ENCODE results near the gene DNM2. TPM values are rescaled to one million over a fixed set of nuclear protein-coding genes. Genes with fewer than 3 reads are reported as not detected.

The DNM2 gene
- total and polyA plus RNA-seq, 5 donors from 2014 or later = 61.8 to 269 (median 63.1) TPM

GRCh38 chr19:10773969-10774368, 56.1 kb downstream of the DNM2 start:
- no peaks in the 10 kb centered on the region for H3K27me3 ChIP-seq (ENCODE audit: control insufficient read depth, insufficient read depth, low read length)
- H3K27ac ChIP-seq (ENCODE audit: insufficient read depth, low read length, poor library complexity, severe bottlenecking) = no peak overlapping the region
- no peak overlapping the region for H3K4me3 ChIP-seq (ENCODE audit: low read depth, low read length)
- DNase-seq (peak in 1 of 3 donors; percentile 69), ATAC-seq (ENCODE audit: low read depth in 2 of 2) (no peak)
- Mint-ChIP-seq H3K4me3 (no peak overlapping the region), H3K27me3 (no peaks in the 10 kb centered on the region), H3K27ac (no peak overlapping the region), H3K36me3 (peaks cover 28% of the 10 kb centered on the region), H3K9me3 (no peaks in the 10 kb centered on the region), H3K4me1 (peaks cover 0 to 17% (median 9%) of the 10 kb centered on the region in 4 donors)
- H3K36me3 ChIP-seq (ENCODE audit: control insufficient read depth, insufficient read depth, low read length) = peaks cover 54% of the 10 kb centered on the region
- H3K9me3 ChIP-seq (ENCODE audit: control insufficient read depth in 2 of 2, low read length in 2 of 2) = no peaks in the 10 kb centered on the region
- no peaks in the 10 kb centered on the region for H3K4me1 ChIP-seq (ENCODE audit: control insufficient read depth, insufficient read depth, low read length, poor library complexity, severe bottlenecking)

GRCh38 chr19:10774893-10775292, 57.0 kb downstream of the DNM2 start:
- ATAC-seq (ENCODE audit: low read depth in 2 of 2) = no peak
- Mint-ChIP-seq H3K27ac (peak overlapping the region in 1 of 3 donors; percentile 75), H3K27me3 (no peaks in the 10 kb centered on the region), H3K4me1 (peaks cover 0 to 17% (median 8%) of the 10 kb centered on the region in 4 donors), H3K36me3 (peaks cover 28% of the 10 kb centered on the region), H3K4me3 (no peak overlapping the region), H3K9me3 (no peaks in the 10 kb centered on the region)
- H3K4me3 ChIP-seq (ENCODE audit: low read depth, low read length) = no peak overlapping the region
- H3K27me3 ChIP-seq (ENCODE audit: control insufficient read depth, insufficient read depth, low read length) = no peaks in the 10 kb centered on the region
- H3K27ac ChIP-seq (ENCODE audit: insufficient read depth, low read length, poor library complexity, severe bottlenecking) = no peak overlapping the region
- DNase-seq = no peak
- peaks cover 56% of the 10 kb centered on the region for H3K36me3 ChIP-seq (ENCODE audit: control insufficient read depth, insufficient read depth, low read length)
- no peaks in the 10 kb centered on the region for H3K9me3 ChIP-seq (ENCODE audit: control insufficient read depth in 2 of 2, low read length in 2 of 2)
- H3K4me1 ChIP-seq (ENCODE audit: control insufficient read depth, insufficient read depth, low read length, poor library complexity, severe bottlenecking) = no peaks in the 10 kb centered on the region

GRCh38 chr19:10776900-10777650, 59.2 kb downstream of the DNM2 start:
- Histone ChIP-seq H3K4me1 (ENCODE audit: control insufficient read depth, insufficient read depth, low read length, poor library complexity, severe bottlenecking) (no peaks in the 10 kb centered on the region), H3K4me3 (ENCODE audit: low read depth, low read length) (no peak overlapping the region), H3K9me3 (ENCODE audit: control insufficient read depth in 2 of 2, low read length in 2 of 2) (no peaks in the 10 kb centered on the region), H3K27ac (ENCODE audit: insufficient read depth, low read length, poor library complexity, severe bottlenecking) (no peak overlapping the region), H3K27me3 (ENCODE audit: control insufficient read depth, insufficient read depth, low read length) (no peaks in the 10 kb centered on the region), H3K36me3 (ENCODE audit: control insufficient read depth, insufficient read depth, low read length) (peaks cover 75% of the 10 kb centered on the region)
- no peak for ATAC-seq (ENCODE audit: low read depth in 2 of 2)
- no peaks in the 10 kb centered on the region for H3K9me3 Mint-ChIP-seq
- peak in 1 of 3 donors; percentile 25 for DNase-seq
- H3K27ac Mint-ChIP-seq = peak overlapping the region in 2 of 3 donors; percentile 67 to 78
- no peak overlapping the region for H3K4me3 Mint-ChIP-seq
- peaks cover 0 to 10% (median 2%) of the 10 kb centered on the region in 4 donors for H3K4me1 Mint-ChIP-seq
- no peaks in the 10 kb centered on the region for H3K27me3 Mint-ChIP-seq
- H3K36me3 Mint-ChIP-seq = peaks cover 27% of the 10 kb centered on the region

- ATAC-seq (ENCODE audit: low read depth in 2 of 2) = no peak
- no peak overlapping the region for H3K4me3 ChIP-seq (ENCODE audit: low read depth, low read length)
- Mint-ChIP-seq H3K27ac (no peak overlapping the region), H3K9me3 (no peaks in the 10 kb centered on the region), H3K4me1 (peaks cover 0 to 5% (median under 1%) of the 10 kb centered on the region in 4 donors), H3K27me3 (no peaks in the 10 kb centered on the region), H3K36me3 (peaks cover 31% of the 10 kb centered on the region), H3K4me3 (no peak overlapping the region)
- H3K27ac ChIP-seq (ENCODE audit: insufficient read depth, low read length, poor library complexity, severe bottlenecking) = no peak overlapping the region
- peaks cover 77% of the 10 kb centered on the region for H3K36me3 ChIP-seq (ENCODE audit: control insufficient read depth, insufficient read depth, low read length)
- no peaks in the 10 kb centered on the region for H3K9me3 ChIP-seq (ENCODE audit: control insufficient read depth in 2 of 2, low read length in 2 of 2)
- no peaks in the 10 kb centered on the region for H3K4me1 ChIP-seq (ENCODE audit: control insufficient read depth, insufficient read depth, low read length, poor library complexity, severe bottlenecking)
- H3K27me3 ChIP-seq (ENCODE audit: control insufficient read depth, insufficient read depth, low read length) = no peaks in the 10 kb centered on the region
- no peak for DNase-seq
These were observed 62.5 kb downstream of the DNM2 start for GRCh38 chr19:10780368-10780767.

- Histone ChIP-seq H3K27ac (ENCODE audit: insufficient read depth, low read length, poor library complexity, severe bottlenecking) (no peak overlapping the region), H3K27me3 (ENCODE audit: control insufficient read depth, insufficient read depth, low read length) (no peaks in the 10 kb centered on the region), H3K9me3 (ENCODE audit: control insufficient read depth in 2 of 2, low read length in 2 of 2) (no peaks in the 10 kb centered on the region), H3K36me3 (ENCODE audit: control insufficient read depth, insufficient read depth, low read length) (peaks cover 72% of the 10 kb centered on the region), H3K4me1 (ENCODE audit: control insufficient read depth, insufficient read depth, low read length, poor library complexity, severe bottlenecking) (no peaks in the 10 kb centered on the region), H3K4me3 (ENCODE audit: low read depth, low read length) (no peak overlapping the region)
- Mint-ChIP-seq H3K9me3 (no peaks in the 10 kb centered on the region), H3K4me3 (no peak overlapping the region), H3K27me3 (no peaks in the 10 kb centered on the region), H3K27ac (no peak overlapping the region), H3K4me1 (peaks cover 0 to 2% (median 0%) of the 10 kb centered on the region in 4 donors), H3K36me3 (peaks cover 32% of the 10 kb centered on the region)
- DNase-seq (no peak), ATAC-seq (ENCODE audit: low read depth in 2 of 2) (no peak)
These were observed 64.9 kb downstream of the DNM2 start for GRCh38 chr19:10782795-10783194.

GRCh38 chr19:10784257-10784656, 66.4 kb downstream of the DNM2 start:
- Histone ChIP-seq H3K27ac (ENCODE audit: insufficient read depth, low read length, poor library complexity, severe bottlenecking) (no peak overlapping the region), H3K9me3 (ENCODE audit: control insufficient read depth in 2 of 2, low read length in 2 of 2) (no peaks in the 10 kb centered on the region), H3K4me1 (ENCODE audit: control insufficient read depth, insufficient read depth, low read length, poor library complexity, severe bottlenecking) (no peaks in the 10 kb centered on the region), H3K4me3 (ENCODE audit: low read depth, low read length) (no peak overlapping the region), H3K36me3 (ENCODE audit: control insufficient read depth, insufficient read depth, low read length) (peaks cover 80% of the 10 kb centered on the region), H3K27me3 (ENCODE audit: control insufficient read depth, insufficient read depth, low read length) (no peaks in the 10 kb centered on the region)
- Mint-ChIP-seq H3K27me3 (no peaks in the 10 kb centered on the region), H3K4me1 (peaks cover 0 to 2% (median 0%) of the 10 kb centered on the region in 4 donors), H3K27ac (peak overlapping the region in 2 of 3 donors; percentile 53 to 75), H3K9me3 (no peaks in the 10 kb centered on the region), H3K4me3 (no peak overlapping the region), H3K36me3 (peaks cover 27% of the 10 kb centered on the region)
- no peak for DNase-seq
- no peak for ATAC-seq (ENCODE audit: low read depth in 2 of 2)

GRCh38 chr19:10788146-10788545, 70.3 kb downstream of the DNM2 start:
- DNase-seq = no peak
- no peak for ATAC-seq (ENCODE audit: low read depth in 2 of 2)

GRCh38 chr19:10789866-10790265, 72.0 kb downstream of the DNM2 start:
- Histone ChIP-seq H3K27me3 (ENCODE audit: control insufficient read depth, insufficient read depth, low read length) (no peaks in the 10 kb centered on the region), H3K4me3 (ENCODE audit: low read depth, low read length) (no peak overlapping the region), H3K4me1 (ENCODE audit: control insufficient read depth, insufficient read depth, low read length, poor library complexity, severe bottlenecking) (no peaks in the 10 kb centered on the region), H3K9me3 (ENCODE audit: control insufficient read depth in 2 of 2, low read length in 2 of 2) (no peaks in the 10 kb centered on the region), H3K27ac (ENCODE audit: insufficient read depth, low read length, poor library complexity, severe bottlenecking) (no peak overlapping the region), H3K36me3 (ENCODE audit: control insufficient read depth, insufficient read depth, low read length) (peaks cover 73% of the 10 kb centered on the region)
- Mint-ChIP-seq H3K36me3 (peaks cover 21% of the 10 kb centered on the region), H3K27me3 (no peaks in the 10 kb centered on the region), H3K27ac (no peak overlapping the region), H3K4me3 (no peak overlapping the region), H3K9me3 (no peaks in the 10 kb centered on the region), H3K4me1 (no peaks in the 10 kb centered on the region)
- ATAC-seq (ENCODE audit: low read depth in 2 of 2) (no peak), DNase-seq (no peak)

More at GRCh38 chr19:10788146-10788545, 70.3 kb downstream of the DNM2 start:
- H3K27ac Mint-ChIP-seq = no peak overlapping the region
- H3K4me1 Mint-ChIP-seq = no peaks in the 10 kb centered on the region
- Histone ChIP-seq H3K36me3 (ENCODE audit: control insufficient read depth, insufficient read depth, low read length) (peaks cover 75% of the 10 kb centered on the region), H3K4me1 (ENCODE audit: control insufficient read depth, insufficient read depth, low read length, poor library complexity, severe bottlenecking) (no peaks in the 10 kb centered on the region), H3K27ac (ENCODE audit: insufficient read depth, low read length, poor library complexity, severe bottlenecking) (no peak overlapping the region), H3K9me3 (ENCODE audit: control insufficient read depth in 2 of 2, low read length in 2 of 2) (no peaks in the 10 kb centered on the region), H3K4me3 (ENCODE audit: low read depth, low read length) (no peak overlapping the region), H3K27me3 (ENCODE audit: control insufficient read depth, insufficient read depth, low read length) (no peaks in the 10 kb centered on the region)
- H3K4me3 Mint-ChIP-seq = no peak overlapping the region
- H3K9me3 Mint-ChIP-seq = no peaks in the 10 kb centered on the region
- no peaks in the 10 kb centered on the region for H3K27me3 Mint-ChIP-seq
- H3K36me3 Mint-ChIP-seq = peaks cover 21% of the 10 kb centered on the region

All from CD4-positive, CD25-positive, alpha-beta regulatory T cell (primary cell).